Myocyte (in vitro differentiated cells): Measurements from ENCODE around the gene ZNF587. TPM values are rescaled to one million over a fixed set of nuclear protein-coding genes. Genes with fewer than 3 reads are reported as not detected.
A peak's percentile ranks its signal among the peaks of the same experiment; 100 is the strongest.
"Not testable (repeated sequence)": the region's sequence is repeated elsewhere in the genome, so short reads cannot be mapped to it uniquely, and the experiment has no call there.

Experiments used
- DNase-seq: peaks from one replicate; pipeline ENCODE4 v3.0.0-alpha.2; 2012; ENCODE audit warnings: low read depth
- total RNA-seq: library from RNA; depleted of rRNA; stranded (reverse); fragments of >200 nt; gene quantifications from 2 replicates; pipeline ENCODE4 v1.2.3, GENCODE V29; 2014

ZNF587 gene
- total RNA-seq, 1 donor from 2014 or later, result 13.5 TPM

GRCh38 chr19:57821501-57821900 lies 28.2 kb upstream of the ZNF587 start:
- not testable (repeated sequence) for DNase-seq

GRCh38 chr19:57823155-57823554 lies 26.5 kb upstream of the ZNF587 start:
- DNase-seq, result peak; percentile 74

DNA sequence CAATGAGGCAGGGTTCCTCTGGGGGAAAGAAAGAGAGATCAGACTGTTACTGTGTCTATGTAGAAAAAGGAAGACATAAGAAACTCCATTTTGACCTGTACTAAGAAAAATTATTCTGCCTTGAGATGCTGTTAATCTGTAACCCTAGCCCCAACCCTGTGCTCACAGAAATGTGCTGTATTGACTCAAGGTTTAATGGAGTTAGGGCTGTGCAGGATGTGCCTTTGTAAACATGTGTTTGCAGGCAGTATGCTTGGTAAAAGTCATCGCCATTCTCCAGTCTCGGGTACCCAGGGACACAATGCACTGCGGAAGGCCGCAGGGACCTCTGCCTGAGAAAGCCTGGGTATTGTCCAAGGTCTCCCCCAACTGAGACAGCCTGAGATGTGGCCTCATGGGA lies 26.1 kb upstream of the ZNF587 start:
- DNase-seq, result not testable (repeated sequence)

DNA sequence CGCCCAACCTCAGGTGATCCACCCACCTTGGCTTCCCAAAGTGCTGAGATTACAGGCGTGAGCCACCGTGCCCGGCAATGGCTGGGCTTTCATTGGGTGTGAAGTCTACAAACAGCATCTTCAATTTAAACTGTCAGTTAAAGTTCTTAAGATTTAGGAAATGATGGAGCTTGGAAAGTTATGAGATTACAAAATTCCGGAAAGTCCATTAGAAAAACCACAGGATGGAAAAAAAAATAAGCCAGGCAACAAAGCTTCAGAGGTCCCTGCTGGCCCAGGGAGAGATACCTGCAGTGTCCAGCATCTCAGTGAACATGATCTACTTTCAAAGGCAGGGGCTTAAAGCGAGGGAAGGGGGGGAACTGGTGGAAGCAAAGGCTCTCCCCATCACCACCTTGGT lies 24.1 kb upstream of the ZNF587 start:
- DNase-seq, result no peak

DNA sequence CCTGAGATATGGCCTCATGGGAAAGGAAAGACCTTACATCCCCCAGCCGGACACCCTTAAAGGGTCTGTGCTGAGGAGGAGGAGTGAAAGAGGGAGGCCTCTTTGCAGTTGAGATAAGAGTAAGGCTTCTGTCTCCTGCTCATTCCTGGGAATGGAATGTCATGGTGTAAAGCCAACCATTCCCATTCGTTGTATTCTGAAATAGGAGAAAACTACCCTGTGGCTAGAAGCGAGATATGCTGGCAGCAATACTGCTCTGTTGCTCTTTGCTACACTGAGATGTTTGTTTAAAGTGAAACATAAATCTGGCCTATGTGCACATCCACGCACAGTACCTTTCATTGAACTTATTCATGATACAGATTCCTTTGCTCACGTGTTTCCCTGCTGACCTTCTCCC lies 20.3 kb upstream of the ZNF587 start:
- no peak for DNase-seq

- DNase-seq, result no peak
Observed at GRCh38 chr19:57830071-57830602, 19.5 kb upstream of the ZNF587 start, which contains the start of gene ZNF587B. Gene ZNF587B, plus strand, starts transcription at chr19:57830299. Its CDS starts 230 bp downstream, at chr19:57830529.

GRCh38 chr19:57836991-57837390 lies 12.7 kb upstream of the ZNF587 start:
- DNase-seq, result peak; percentile 63

DNA sequence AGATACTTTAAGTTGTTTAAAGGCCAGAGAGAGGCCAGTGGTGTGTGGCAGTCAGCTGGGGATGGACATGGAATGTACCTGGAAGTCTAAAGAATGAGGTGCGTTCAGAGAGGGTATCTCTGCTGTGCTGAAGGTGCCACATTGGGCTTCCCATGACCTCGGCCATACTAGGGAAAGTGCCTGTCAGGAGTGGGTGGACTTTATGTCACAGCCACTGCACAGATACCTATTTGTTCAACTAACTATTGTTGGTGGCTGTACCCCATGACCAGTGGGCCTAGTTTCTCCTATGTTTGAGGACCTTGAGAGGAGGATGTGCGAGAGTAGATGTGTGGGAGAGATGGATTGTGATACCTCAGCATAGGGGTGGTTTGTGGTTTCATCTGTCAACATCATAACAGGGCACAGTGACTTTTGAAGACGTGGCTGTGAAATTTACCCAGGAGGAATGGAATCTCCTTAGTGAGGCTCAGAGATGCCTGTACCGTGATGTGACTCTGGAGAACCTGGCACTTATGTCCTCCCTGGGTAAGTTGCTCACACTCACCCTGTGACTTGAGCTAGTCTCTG lies 11.0 kb upstream of the ZNF587 start:
- not testable (repeated sequence) for DNase-seq

DNA sequence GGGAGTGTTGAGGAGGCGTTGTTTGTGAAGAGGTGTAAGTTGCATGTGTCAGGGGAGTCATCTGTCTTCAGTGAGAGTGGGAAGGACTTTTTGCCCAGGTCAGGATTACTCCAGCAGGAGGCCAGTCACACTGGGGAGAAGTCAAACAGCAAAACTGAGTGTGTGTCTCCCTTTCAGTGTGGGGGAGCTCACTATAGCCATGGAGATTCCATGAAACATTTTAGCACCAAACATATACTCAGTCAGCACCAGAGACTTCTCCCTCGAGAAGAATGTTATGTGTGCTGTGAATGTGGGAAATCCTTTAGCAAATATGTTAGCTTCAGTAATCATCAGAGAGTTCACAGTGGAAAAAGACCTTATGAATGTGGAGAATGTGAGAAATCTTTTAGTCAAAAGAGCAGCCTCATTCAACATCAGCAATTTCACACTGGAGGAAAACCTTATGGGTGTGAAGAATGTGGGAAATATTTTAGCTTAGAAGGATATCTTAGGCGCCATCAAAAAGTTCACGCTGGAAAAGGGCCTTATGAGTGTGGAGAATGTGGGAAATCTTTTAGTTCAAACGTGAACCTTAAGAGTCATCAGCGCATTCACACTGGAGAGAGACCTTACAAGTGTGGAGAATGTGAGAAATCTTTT lies 8.4 kb upstream of the ZNF587 start:
- no peak for DNase-seq

DNA sequence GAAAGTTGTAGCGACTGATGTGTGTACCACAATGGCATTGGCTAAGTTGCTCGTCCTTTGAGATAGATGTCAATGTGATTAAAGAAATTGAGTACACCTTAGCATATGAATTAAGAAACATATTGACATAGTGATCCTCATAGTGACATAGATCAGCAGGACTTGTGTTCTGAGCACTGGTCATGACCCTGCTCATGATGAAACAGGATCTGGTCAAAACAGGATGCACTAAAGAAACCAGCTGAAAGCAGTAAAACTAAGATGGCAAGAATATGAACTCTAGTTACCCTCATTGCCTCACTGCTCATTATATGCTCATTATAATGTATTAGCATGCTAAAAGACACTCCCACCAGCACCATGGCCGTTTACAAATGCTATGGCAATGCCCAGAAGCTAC lies 2.5 kb upstream of the ZNF587 start:
- not testable (repeated sequence) for DNase-seq

DNA sequence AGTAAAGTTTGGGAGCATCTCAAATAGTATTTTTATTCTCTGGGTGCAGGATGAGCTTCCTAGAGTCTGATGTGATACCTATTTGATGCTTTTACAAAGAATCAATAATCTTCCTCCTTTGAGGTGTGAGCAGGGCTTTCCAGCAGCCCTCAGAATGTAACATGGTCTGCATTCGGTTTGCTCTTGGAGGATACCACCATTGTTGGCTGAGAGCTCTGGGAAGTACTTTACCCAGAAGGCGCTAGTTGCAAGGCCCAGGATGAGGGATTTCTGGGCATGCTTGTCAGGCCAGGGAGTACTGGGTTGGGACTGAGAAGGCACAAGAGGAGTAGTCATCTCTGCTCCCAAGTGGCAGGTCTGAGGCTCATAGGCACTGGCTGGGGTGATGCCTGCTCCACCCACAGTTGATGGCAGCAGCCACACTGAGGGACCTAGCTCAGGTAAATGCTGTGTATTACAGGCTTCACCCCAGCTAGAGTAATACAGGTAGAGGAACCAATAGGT lies 445 bp upstream of the ZNF587 start:
- DNase-seq, result not testable (repeated sequence)

DNA sequence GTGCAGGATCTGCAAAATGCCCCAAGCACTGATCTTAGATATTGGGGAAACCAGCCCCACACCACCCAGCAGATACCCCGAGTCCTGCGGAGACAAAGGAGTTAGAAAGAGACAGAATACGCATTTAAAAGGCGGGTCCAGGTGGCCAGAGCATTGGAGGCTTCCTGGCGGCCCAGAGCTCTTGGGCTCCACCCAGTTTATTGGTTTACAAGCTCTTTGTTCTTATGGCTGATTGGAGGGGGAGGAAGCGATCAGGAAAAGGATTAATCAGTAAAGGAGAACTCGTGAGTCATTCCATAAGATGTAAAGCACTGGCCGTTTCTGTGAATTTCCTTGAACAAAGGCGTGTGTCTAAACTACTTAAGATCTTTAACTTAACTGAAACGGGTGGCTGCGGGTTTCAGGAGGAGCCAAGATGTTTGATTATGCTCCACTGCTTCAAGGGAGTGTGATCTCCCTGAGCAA lies 926 bp downstream of the ZNF587 start:
- DNase-seq, result peak; percentile 14

GRCh38 chr19:57851812-57852603 lies 2.3 kb downstream of the ZNF587 start:
- not testable (repeated sequence) for DNase-seq

DNA sequence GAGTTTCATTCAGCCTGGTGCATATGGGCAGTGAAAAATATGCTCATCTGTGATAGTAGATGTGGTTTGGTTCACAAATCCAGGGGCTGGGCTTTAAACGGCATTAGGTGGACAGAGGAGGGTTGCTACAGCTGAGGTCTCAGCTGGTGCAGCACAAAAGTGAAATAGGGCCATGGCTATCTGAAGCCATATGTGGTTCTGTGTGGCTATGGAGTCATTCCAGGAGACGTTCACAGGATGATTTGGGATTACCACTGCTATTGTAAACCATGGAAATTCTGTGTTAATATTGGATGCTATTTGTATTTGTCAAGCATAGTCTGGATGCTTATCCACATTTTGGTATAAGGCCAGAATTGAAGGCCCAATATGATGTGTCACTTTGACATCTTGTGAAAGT lies 4.5 kb downstream of the ZNF587 start:
- peak; percentile 53 for DNase-seq

GRCh38 chr19:57862351-57862750 lies 12.7 kb downstream of the ZNF587 start:
- not testable (repeated sequence) for DNase-seq

GRCh38 chr19:57867868-57868492 lies 18.3 kb downstream of the ZNF587 start:
- DNase-seq, result no peak

GRCh38 chr19:57869655-57870054 lies 20.0 kb downstream of the ZNF587 start:
- DNase-seq, result not testable (repeated sequence)

DNA sequence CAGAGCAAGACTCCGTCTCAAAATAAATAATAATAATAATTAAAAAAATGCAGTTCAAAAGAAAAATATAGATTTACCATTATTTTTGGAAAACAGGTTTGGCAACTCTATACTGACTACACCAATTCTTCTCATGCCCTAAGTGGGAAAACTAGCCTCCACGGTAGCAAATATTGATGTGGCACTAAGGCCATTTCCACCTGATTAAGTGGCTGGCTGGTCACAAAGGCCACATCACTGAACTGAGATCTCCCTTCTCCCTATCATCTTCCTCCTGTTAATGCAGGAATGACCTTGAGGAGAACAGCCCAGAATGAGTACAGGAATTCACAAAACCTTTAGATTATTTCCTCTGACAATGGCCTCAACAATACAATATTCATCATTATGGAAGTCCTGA lies 20.6 kb downstream of the ZNF587 start:
- no peak for DNase-seq

- DNase-seq, result no peak
Observed at GRCh38 chr19:57872450-57872849, 22.8 kb downstream of the ZNF587 start.

GRCh38 chr19:57873883-57874799 lies 24.5 kb downstream of the ZNF587 start:
- DNase-seq, result not testable (repeated sequence)
